C4-2B (cell line): ENCODE measurements around the gene DNAJC18.

Source experiments
- CTCF ChIP-seq: fragments of 450-650 bp; conservative IDR thresholded peaks from 2 replicates; pipeline ENCODE4 v1.5.1; 2017; ENCODE audit warnings: mild to moderate bottlenecking
- ZFX ChIP-seq: fragments of 450-650 bp; IDR thresholded peaks from 2 replicates; pipeline ENCODE4 v1.6.1; 2017

DNA sequence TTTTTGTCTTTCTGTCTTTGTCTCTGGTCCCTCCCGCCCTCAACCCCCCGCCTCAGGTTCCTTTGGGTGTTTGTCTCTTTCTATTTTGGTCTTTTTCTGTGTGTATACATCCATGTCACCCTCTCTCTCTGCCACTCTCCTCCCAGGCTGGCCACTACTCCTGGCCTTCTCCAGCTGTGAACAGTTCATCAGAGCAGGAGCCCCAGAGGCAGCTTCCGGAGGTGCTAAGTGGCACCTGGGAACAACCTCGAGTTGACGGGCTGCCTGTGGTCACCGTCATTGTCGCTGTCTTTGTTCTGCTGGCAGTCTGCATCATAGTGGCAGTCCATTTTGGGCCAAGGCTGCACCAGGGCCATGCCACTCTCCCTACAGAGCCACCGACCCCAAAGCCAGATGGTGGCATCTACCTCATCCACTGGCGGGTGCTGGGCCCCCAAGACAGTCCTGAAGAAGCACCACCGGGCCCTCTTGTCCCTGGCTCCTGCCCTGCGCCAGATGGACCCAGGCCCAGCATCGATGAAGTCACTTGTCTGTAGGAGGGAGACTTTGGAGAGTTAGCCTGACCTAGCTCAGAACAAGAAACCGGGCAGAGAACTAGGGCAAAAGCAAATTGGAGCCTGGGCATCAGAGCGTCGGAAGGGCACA lies 33.2 kb upstream of the DNAJC18 start:
- TF ChIP-seq CTCF (no peak), ZFX (no peak)
